DND-41 (cell line): Measurements from ENCODE around the gene MAPK6.

ENCODE experiments used
- CTCF ChIP-seq: IDR thresholded peaks from 2 replicates; pipeline ENCODE4 v1.5.1; 2012; ENCODE audit warnings: borderline replicate concordance, low read length, moderate library complexity, mild to moderate bottlenecking; ENCODE audit not compliant: poor library complexity, severe bottlenecking; ENCODE audit errors: extremely low read depth
- EZH2 ChIP-seq: IDR thresholded peaks from 3 replicates; pipeline ENCODE4 v1.6.1; 2012; ENCODE audit warnings: borderline replicate concordance, low read depth, mild to moderate bottlenecking, moderate library complexity, low read length, inconsistent platforms; ENCODE audit not compliant: severe bottlenecking

GRCh38 chr15:52050416-52050815, 31.4 kb downstream of the MAPK6 start:
- no peak for TF ChIP-seq CTCF
- TF ChIP-seq EZH2 = no peak
